GM21717 (cell line): ENCODE data around the gene FAM20C.

Source experiments
- ATAC-seq: cut with Tn5 transposase; IDR thresholded peaks from one replicate; pipeline ENCODE4 v1.9.1; 2021; ENCODE audit warnings: mild to moderate bottlenecking, moderate library complexity; ENCODE audit not compliant: unreplicated experiment

FAM20C gene

DNA sequence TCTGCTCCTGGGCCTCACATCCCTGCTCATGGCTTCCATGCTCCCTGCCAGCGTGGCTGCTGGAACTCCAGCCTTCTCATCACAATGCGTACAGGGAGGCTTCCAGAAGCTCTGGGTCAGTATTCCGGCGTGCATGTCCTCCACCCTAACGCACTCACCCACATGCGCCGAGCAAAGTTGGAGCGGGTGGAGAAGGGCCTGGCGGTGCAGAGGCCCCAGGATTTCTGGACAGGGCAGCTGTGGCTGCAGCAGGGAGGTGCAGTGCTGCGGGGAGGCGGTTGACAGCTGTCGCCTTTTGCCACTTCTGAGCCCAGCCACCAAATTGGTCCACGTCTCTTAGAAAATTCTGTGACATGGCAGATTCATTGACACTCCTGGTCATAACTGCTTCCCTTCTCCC, 33.6 kb upstream of the FAM20C start:
- ATAC-seq, result no peak

- ATAC-seq, result no peak
These were observed 32.8 kb upstream of the FAM20C start for GRCh38 chr7:159370-160270.

DNA sequence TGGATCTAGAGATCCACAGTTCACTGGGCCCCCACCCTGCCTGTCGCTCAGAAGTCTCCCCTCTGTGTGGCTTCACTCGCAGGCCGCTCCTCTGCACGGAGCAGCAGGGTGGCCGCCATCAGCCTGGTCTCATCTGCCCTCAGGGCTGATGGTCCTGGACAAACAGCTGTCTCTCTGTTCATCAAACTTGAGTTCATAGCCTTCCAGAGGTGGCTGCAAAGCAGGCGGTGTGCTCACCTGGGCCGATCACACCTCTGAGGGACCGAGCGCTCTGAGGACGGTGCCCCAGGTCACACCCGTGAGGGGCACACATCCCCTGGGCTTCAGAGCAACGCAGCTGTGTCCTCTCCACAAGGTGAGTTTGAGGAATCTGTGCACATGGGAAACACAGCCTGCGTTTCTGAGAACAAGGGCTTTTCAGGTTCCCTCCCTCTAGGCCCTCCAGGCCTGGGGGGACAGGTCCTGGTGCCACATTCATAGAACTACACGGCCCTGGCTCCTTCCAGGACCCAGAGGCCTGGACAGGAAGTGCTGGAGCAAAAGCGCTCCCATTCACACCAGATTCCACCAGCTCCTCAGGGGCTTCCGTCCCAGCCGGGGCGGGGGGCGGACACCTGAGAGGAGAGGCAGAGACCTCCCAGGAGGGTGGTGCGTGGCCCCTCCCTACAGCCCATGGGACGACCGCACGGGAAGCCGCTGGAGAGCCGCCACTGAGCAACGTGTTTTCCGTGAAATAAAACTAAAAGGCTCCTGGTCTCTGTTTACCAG, 31.2 kb upstream of the FAM20C start:
- no peak for ATAC-seq

DNA sequence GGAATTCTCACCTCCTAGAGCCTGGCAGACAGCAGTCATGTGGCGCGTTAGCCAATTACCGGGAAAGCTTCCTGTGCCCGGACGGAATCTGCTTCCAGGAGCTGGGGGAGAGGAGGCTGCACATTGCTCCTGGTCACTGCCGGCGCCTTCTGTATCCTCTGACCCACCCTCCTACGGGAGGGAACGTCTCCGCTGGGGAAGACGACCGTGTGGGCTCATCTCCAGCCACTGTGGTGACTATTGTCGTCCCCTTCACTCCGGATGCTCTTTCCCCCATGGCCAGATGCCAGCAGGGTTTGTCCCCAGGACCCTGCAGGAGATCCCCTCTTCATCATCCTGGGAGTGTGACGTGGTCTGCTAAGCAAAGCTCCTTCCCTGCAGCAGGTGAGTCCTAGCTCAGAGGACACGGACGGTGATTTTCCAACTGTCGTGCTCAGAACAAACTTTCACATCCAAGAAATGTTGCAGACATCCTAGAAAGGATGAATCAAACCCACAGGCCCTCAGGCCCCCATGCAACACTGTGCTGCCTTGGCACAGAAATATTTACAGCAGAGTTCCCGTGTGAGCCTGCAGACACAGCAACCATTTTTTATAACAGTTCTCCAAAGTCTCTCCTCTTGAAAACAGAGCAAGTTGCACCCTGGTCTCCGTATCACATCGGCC, 29.6 kb upstream of the FAM20C start:
- no peak for ATAC-seq

DNA sequence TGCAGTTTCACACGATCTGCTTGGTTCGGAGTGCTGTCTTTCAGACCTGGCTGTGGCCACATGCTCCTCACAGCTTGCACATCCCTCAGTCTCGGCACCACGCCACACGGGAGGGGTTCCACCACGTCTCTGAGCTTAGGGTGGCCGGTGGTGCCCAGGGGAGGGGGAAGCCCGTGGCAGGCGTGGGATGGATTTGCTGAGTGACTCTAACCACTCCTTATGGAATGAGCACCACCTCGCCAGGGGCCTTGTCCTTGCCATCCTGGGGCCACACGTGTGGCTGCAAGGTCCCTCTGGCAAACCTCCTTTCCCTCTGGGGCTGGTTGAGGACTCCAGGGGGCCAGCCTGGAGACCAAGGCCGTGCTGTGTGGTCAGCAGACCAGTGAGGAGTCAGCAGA, 29.1 kb upstream of the FAM20C start:
- no peak for ATAC-seq

DNA sequence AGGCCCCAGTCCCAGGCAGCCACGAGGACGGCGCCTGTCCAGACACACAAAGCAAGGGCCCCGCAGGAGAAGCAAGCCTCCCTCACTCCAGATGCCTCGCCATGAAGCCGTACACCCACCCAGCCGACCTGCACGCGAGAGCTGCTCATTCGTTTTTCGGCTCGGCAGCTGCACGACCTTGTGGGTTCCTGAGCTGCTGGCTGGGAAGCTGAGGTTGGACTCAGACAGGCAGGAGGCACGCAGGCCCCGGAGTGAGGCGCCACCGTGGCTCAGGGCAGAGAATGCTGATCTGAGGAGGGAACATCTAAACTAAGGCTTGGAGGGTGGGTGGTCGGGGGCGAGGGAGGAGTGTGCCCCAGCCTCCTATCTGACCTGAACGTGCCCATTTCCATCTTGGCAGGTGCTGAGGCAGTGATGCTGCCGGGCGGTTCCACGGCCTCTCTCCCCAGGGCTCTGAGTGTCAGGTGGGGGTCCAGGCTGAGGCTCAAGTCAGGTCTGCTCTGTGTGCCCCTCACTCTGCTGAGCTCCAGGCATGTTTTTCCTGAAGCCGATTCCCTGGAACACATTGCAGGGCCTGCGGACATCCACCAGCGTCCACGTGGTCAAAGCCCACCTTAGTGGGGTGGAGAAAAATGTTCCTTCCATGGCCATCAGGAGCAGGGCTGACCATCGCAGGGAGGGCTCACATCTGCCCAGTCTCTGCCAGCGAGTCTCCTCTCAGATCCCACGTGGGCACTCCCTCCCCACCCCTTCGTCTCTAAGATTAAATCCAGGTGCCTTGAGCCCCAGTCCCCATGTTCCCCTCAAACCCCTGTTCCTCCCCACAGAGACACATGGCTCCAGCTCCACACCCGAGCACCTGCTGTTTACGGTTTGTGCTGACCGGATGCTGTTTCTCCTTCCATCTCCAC, 28.1 kb upstream of the FAM20C start:
- no peak for ATAC-seq

DNA sequence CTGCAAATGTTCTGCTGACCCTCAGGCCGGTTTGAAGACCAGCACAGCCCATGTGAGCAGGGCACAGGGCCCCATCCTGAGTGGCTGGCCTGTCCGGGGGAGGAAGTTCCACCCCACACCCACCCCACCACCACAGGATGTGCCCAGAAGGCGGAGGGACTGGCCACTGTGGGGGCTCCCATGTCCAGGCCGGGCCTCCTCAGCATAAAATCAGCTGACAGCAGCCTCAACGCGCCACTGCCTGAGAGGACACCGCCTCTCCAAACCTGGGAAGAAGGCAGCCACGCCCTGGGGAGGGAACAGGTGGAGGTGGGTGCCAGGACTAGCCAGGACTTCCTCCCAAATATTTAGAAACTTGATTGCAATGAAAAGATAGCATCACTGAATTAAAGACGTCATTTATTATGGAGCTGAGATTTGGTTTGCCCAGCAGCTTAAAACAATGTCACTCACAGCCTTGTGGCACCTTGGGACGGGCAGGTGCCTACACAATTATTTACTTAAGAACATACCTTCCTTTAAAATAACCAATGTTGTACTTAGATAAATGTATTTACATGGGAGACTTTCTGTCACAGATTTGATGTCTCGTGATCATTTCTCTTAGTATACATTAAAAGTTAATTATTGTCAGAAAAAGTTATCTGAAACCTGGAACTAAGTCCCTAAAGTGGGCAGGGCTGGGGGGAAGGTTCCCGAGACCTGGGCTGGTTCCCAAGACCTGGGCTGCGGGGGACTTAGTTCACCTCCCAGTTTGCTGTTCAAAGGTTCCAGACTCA, 27.3 kb upstream of the FAM20C start:
- ATAC-seq, result no peak

GRCh38 chr7:165661-166337, 26.6 kb upstream of the FAM20C start:
- ATAC-seq, result no peak

GRCh38 chr7:166338-167060, 25.9 kb upstream of the FAM20C start:
- ATAC-seq, result no peak

DNA sequence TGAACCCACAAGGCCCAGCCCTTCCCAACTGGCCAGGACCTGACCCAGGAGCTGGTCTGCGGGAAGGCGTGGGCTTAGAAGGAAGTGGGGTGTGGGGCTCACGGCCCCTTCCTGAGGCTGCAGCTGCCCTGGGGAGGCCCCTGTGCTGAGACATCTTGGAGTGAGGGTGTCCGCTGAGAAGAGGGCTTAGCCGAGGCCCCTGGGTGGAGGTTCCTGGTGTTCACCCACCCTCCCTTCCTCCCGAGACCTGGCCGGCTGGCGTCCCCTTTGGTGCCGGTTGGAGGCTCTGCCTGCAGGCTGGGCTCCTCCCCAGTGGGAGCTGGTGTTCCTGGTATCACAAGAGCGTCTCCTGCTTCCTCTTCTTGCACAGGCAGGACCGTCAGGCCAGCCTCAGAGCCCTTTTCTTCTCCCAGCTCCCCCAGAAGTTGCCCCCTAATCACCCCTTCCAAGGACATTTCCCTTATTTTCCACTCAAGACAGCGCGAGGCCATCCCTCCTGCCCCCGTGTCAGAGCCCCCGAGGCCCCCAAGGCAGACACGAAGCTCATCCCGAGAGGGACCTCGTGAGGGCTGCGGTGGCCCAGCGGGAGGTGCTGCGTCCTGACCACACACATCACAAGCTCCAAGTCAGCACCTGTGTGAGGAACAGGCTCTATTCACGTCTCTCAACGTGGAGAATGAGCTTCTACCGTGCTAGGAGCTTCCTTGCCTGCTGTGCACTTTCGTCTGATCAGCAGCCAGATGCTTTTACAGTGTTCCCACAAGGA, 25.1 kb upstream of the FAM20C start:
- no peak for ATAC-seq

- ATAC-seq, result no peak
These were observed 24.2 kb upstream of the FAM20C start for GRCh38 chr7:167976-168791.

DNA sequence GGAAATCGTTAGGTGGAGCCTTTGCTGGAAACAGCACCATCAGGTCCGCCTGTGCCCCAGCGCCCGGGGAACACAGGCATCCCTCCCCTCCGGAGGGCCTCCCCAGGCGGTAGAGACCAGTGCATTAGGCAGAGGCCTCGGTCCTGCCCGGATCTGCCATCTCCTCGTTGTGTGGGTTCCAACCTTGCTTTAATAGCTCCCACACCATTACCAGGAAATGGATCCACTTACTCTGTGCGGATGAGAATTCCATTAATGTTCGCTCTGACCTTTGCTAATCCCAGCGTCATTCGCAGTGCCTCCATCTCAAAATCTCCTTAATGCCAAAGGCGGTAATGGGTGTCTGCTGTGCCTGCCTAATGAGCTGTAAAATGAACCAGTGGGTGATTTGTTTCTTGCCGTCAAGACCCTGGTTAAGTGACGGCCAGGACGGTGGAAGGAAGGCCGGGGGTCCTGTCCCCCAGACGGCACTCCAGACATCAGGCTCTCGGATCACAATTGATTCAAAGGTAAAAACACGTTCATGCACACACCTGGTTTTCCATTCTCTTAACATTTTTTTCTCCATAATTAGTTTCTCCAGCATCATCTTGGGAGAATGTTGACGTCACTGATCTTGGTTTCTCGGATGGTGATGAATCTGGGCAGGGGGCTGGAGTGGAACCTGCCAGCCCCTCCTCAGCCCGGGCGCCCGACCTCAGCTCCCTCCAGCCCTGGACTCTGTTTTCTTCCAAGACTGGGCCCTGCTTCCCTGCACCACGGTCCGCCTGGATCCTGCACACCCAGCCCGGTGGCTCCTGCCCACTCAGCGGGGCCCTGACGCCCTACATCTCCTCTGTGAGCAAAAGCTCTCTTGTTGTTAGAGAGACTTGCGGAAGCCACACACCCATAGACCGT, 22.8 kb upstream of the FAM20C start:
- ATAC-seq, result no peak

DNA sequence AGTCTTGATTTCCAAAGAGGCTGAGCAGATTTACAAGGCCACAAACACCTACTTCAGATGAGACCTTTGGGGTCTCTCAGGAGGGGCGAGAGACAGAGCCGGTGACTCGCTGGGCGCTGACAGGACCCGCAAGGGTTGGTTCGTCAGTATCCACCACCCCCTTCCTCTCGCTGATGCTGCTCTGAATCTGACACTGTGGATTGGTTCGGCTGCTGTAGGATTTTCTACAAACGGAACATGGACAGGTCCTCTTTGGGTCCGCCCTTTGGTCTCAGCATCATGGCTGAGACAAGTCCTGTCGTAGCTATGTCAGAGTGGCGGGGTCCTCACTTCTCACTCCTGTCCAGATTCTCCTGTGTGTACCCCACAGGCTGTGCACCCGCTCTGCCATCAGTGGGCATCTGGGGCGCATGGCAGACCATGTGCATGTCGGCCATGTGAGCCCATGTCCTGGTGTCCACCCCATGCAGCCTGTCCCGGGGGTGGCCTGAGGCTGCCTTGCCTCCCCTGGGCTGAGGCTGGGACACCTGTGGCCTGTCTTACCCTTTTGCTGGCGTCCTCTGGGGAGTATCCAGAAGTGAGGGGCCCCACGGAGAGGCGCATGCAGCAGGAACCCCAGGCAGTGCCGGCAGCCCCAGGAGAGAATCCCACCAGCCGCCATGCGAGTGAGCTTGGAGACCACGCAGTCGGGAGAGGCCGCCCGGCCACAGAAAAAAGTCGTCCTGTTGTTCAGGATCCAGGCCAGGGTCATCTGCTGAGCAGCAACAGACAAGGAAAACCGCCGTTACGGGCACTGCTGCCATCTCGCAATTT, 21.6 kb upstream of the FAM20C start:
- no peak for ATAC-seq

GRCh38 chr7:171364-171904, 20.9 kb upstream of the FAM20C start:
- ATAC-seq, result no peak
